HG02798 (cell line): ENCODE measurements around the gene FLACC1.
"Not testable (repeated sequence)": the region's sequence is repeated elsewhere in the genome, so short reads cannot be mapped to it uniquely, and the experiment has no call there.

Experiments used
- ATAC-seq: cut with Tn5 transposase; IDR thresholded peaks from one replicate; pipeline ENCODE4 v1.9.1; 2021; ENCODE audit warnings: mild to moderate bottlenecking; ENCODE audit not compliant: unreplicated experiment, poor library complexity

The FLACC1 gene, protein sequence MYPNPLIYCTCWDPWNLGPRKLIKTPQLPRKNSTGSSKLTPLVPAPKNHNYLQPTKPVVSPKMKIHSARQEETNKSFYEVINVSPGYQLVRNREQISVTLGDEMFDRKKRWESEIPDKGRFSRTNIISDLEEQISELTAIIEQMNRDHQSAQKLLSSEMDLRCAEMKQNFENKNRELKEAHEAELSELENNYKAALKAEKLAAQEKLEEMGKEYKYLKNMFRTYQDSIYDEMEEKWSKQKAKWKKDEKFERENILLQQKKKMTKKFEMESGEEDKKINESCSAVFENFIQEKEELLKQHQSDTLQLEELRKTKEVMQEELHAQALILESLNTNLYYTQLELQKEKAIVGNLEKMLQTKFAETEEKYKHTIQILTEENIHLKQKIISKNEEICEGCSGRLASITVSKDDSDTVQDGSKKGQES

DNA sequence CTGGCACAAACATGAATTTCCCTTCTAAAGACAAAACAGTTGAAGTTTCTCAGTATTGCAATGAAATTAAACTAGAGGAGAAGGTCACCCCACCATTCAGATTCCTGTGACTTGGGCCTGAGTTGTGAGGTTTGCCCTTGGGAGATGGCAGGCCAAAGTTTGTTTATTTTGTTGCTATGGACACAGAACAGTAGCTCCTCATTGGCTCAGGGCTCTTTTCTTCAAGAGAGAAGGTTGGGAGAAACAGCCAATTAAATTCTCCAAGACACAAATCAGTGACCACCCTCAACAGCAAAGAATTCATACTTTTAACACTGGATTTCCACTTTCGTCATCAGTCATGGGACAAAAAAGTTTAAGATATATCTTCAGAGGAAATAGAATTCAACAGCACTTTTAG lies at the start of gene FLACC1:
Gene FLACC1 (minus strand): TSS at position 125 of the 400 bp plus-strand sequence. CDS start 5,941 bp downstream, outside the sequence.
- ATAC-seq: no peak

DNA sequence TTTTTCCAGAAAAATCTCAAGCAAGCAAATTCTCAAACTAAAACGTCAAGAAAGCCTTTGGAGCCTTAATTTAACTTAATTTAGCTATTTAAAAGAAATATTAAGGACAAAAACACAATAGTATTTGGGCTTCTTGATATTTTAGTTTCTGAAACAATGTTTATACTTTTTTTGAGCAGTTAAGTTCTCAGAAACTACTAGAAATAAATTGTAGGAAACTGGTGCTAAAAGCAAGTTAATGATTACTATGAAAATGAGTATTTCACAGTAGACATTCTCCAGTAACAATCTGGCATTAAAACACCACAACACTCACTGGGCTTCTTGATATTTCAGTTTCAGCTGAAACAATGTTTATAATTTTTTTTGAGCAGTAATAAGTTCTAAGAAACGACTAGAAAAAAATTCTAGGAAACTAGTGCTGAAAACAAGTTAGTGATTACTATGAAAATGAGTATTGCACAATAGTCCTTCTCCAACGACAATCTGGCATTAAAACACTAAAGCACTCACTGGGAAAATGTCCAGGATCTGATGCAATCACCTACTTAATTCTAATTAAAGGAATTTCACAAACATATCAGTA lies 49.0 kb upstream of the FLACC1 start:
- ATAC-seq: no peak

DNA sequence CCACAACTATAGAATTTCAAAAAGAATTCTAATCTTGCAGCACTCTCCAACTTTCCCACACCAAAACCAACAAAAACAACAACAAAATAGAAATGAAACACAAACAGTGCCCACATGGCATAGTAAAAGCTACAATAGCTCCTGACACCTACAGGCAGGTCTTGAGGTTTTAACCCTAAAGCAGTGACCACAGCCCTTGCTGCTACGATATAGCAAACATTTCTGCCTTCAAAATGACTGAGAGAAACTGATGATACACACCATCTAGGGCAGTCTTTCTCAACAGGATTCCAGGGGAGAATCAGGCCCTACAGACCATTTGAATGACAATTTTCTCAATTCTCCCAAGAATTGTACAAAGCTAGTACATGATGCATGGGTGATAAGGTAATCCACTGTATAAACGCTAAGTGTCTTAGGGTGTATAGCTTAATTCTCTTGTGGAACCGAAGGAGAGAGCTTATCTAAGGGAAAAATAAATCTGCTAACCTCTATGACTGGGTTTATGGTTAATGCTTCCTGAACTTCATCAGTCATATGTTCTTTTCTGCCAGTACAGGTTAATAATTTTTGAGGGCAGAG lies 47.6 kb upstream of the FLACC1 start:
- ATAC-seq: no peak

DNA sequence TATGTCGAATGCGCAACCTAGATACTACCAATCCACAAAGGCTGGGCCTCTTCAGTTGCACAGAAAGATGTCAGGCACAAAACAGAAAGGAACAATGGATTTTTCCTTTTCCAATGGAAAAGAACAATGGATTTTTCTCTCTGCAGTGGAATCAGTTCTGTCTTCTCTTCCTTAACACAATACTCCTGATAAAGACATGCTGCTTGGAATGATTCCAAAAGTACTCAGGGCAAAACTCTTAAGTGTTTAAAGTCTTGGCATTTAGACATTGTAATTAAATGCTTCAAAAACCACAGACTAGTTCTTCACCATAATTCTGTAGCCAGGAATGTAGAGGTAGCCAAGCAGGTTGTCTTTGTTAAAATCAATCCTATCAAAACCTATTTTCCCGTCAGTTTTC lies 46.7 kb upstream of the FLACC1 start:
- ATAC-seq: no peak

DNA sequence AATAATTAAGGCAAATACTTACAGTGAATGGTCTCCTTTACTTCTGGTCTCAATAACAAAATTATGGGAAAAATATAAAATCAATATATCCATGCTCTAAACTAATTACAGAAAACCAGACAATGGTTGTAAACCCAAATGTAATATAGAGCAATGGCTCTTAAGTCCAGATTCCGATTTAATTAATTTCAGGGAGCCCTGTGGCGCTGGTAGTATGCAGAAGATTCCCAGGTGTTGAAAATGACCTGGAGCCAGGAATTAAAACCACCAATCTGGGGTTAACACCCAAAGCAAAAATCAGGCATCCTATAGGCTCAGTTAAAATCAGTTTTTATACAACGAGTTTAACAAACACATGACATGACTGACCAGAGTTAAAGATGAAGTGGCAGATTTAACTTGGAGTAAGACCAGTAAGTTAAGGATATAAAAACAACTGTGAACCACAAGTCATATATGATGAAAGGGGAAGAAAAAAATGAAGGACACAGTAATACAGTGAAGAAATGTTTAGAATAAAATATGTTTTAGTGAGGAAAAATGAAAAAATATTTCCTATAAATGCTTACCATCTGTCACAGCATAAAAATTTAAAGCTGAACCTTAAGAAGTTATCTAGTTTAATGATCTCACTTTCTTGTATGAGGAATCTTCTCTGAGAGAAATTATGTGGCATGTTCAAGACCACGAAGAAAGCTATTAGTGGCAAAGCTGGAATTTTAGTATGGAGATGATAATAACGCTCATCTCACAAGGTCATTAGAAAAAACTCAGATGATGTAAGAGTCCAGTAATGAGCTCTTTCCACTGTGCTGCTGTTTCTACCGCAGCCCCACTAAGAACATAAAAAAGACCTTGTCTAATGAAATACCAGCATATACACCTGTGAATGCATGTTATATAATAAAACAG lies 45.8 kb upstream of the FLACC1 start:
- no peak for ATAC-seq

DNA sequence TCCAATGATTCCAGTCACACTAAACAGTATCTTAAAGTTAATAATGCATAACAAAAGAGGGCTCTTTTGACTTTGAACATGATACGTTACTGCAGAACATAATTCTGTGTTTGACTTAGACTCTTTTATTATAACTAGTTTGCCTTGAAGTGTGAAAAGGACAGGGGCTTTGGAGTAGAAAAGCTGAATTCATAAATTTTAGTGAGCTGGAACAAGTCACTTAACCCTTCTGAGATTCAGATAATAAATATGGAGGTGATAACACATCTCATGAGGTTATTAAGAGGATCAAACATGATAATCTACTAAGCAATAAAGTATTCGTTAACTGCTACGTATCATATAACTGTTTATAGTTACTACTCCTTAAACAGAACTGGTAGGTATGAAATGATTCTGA lies 44.7 kb upstream of the FLACC1 start:
- ATAC-seq: no peak

DNA sequence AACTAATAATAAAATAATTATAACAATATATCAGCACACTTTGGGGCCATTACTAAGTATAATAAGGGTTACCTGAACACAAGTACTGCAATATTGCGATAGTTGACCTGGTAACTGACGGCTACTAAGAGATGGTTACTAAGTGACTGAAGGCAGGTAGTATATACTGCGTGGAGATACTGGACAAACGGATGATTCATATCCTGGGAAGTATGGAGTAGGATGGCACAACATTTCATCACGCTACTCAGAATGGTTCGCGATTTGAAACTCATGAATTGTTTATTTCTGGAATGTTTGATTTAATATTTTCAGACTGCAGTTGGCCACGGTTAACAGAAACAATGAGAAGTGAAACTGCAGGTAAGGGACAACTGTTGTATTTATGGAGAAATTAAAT lies 39.5 kb upstream of the FLACC1 start:
- no peak for ATAC-seq

DNA sequence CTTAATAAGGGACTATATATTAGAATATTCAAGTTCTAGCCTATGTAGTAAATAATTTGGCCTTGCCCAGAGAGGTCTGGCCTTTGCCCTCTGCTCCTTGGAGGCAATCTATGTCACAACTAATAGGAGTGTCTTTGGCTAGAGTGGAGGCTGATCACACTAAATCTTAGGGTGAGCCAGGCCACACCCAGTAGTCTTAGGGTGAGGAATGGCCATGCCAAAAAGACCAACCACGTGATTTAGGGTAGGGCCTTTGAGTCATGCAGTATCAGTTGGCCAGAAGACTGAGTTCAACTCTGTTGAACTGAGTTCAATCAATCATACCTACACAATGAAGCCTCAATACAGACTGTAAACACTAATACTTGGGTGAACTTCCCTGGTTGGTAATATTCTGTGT lies 26.0 kb upstream of the FLACC1 start:
- ATAC-seq: no peak

DNA sequence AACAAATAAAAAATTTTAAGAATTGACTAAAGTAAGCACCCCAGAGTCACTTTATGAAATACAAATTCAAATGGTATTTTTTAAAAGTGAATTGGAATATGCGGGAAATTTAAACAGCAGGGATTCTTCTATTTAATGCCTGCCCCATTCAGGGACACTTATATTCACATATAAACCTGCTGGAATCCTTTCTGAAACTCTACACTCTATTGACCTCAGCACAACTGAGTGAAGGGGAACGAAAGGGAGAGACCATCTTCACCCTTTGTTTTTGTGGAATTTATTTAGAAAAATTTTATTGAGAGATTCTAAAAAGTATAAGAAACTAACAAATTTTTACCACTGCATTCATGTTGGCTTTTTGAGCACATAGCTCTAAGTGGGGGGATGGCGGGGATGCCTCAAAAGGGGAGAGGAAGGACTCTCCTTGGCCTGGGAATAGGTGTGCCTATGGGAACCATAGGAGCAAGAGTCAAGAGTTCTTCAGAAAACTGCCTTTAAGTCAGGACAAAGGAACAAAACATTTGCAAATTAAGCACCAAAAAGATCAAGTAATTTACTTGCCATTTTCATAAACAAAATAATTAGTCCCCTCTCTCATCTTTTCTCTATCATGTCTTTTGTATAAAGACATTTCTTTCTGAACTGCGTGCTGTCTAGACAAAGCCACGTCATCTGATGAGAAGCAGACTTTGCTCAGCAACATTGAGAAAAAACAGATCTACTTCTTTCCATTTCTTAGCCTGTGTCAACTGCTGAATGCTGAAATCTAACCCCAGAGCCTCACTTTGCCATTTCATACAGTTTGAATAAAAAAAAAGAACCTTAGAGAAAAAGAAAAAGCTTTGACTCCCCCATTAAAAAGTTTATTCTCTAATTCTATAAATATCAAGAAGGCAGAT lies 21.6 kb upstream of the FLACC1 start:
- no peak for ATAC-seq

DNA sequence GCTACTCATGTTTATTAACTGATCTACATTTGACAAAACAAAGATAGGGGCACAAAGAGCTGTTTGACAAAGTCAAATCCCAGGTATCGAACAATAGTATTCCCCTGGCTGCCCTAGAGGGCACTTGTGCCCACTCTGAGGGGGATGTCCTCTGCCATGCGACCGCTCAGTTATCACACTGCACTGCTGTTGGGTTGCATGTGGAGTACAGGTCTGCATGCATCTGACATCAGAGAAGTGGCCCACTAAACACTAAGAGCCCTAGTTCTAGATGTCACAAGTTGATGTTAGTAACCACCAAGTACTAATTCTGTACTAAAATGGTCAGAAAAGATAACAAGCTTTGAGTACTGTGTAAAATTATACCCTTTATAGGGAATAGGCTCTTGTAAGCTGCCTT lies 20.1 kb upstream of the FLACC1 start:
- ATAC-seq: no peak

DNA sequence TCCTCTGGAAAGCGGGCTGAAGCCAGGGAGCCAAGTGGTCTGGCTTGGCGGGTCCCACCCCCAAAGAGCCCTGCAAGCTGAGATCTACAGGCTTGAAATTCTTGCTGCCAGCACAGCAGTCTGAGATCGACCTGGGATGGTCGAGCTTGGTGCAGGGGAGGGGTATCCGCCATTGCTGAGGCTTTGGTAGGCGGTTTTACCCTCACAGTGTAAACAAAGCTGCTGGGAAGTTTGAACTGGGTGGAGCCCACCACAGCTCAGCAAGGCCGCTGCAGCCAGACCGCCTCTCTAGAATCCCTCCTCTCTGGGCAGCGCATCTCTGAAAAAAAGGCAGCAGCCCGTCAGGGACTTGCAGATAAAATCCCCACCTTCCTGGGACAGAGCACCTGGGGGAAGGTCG lies 12.6 kb upstream of the FLACC1 start:
- no peak for ATAC-seq

DNA sequence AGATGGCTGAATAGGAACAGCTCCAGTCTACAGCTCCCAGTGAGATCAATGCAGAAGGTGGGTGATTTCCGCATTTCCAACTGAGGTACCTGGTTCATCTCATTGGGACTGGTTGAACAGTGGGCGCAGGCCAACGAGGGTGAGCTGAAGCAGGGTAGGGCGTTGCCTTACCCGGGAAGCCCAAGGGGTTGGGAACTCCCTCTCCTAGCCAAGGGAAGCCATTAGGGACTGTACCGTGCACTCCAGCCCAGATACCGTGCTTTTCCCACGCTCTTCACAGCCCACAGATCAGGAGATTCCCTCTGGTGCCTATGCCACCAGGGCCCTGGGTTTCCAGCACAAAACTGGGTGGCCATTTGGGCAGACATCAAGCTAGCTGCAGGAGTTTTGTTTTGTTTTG lies 12.2 kb upstream of the FLACC1 start:
- not testable (repeated sequence) for ATAC-seq

DNA sequence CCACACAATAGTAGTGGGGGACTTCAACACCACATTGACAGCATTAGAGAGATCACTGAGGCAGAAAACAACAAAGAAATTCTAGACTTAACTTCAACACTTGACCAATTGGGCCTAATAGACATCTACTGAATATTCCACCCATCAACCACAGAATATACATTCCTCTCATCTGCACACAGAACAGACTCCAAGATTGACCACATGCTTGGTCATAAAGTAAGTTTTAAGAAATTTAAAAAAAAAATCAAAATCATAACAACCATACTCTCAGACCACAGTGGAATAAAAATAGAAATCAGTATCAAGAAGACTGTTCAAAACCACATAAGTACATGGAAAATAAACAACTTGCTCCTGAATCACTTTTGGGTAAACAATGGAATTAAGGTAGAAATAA lies 9.0 kb upstream of the FLACC1 start:
- ATAC-seq: no peak

DNA sequence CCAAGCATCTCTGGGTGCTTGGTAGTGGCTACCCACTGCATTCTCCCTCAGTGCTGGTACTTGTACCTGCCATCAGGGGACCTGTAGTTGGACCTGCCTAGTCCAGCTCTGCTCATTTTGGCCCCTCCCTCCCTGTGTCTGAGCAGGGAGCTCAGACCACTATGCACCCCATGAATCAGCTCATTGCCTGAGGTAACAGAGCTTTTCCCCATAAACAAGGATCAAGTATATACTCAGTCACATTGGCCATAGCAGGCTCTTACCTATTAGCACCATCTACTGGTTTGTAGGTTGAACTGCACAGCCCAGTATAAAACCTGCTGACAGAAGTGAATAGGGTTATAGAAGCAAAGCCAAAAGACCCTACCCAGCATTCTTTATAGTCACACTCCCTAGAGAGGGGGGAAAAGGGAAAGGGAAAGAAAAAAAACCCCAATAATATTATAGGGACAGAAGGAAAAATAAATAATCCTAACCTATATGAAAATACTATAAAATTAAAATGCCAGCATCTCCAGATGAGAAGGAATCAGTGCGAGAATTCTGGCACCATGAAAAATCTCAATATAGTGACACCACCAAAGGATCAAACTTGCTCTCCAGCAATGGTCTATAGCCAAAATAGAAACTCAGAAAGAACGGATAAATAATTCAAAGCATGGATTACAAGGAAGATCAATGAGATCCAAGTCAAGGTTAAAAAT lies 6.9 kb upstream of the FLACC1 start:
- ATAC-seq: peak; percentile 71

DNA sequence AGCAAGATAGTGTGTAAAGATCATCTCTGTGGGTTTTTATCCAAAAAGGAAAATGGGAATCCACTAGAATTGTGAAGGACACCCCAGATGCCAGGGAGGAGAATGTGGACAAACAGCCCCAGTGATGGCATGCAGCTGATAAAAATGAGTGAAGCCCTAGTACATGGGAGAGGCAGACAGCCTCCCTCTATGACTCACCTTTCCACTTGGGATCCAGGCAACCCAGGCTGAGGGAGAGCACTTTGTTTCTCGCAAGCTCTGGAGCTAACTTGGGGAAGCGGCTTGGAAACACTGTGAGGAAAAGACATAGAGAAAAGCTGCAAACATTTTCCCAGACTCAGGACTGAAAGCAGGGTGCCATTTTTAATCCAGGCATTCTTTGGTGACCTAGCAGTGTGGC lies 5.3 kb upstream of the FLACC1 start:
- no peak for ATAC-seq

DNA sequence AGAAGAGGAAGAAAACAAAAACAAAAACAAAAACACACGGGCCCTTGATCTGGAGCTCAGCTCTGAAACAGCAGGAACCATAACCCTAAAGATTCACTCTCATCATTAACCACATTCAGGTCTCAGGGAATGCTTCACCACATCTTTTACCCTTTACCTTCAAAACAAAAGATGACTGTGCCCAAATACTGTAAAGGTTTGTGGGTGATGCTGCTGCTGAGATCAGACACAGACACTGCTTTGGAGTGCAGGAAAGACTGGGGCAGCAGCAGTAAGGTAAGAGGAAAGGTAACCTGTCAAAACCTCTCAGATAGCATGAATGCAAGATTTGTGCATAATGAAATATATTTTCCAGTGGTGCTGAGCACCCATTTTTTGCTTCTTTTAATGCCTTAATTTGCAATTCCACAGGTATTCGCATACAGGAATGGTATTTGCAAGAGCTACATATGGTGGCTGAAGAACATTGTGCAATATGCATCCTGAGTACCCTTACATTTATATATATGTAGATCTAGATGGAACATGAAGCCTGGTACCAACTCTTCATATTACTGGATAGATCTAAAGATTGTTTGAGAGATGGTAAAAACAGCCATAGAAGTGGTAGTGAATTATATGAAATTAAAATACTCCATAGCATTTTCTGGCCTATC lies 4.1 kb upstream of the FLACC1 start:
- no peak for ATAC-seq

DNA sequence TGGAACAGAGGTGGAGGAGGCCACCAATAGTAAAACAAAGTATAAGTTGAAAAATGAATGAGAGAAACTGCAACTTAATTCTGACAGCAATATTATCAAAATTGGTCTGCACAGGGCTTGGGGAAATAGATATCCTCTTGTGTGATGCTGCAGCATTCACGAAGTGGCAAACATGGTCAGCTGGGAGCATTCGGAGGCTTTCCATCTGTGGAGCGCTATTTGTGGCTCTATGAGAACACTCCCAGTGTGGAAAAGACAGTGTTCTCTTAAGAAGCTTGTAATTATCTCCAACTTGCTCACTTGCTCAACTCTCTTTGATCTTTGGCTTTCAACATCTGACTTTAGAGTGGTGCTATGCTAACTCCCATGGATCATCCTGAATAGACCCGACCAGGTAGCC lies 3.1 kb upstream of the FLACC1 start:
- ATAC-seq: no peak

DNA sequence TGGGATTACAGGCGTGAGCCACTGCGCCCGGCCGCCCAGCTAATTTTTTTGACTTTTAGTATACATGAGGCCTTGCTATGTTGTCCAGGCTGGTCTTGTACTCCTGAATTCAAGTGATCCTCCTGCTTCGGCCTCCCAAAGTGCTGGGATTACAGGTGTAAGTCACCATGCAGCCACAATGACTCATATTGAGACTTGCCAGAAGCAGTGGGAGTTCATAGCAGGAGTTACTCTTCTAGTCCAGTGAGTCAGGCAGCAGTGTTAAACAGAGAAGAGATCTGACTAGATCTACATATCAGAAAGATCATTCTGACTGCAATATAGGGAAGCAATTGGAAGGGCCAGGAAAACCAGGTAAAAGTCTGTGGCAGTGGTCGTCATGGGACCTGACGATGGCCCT lies 1.5 kb upstream of the FLACC1 start:
- ATAC-seq: no peak

DNA sequence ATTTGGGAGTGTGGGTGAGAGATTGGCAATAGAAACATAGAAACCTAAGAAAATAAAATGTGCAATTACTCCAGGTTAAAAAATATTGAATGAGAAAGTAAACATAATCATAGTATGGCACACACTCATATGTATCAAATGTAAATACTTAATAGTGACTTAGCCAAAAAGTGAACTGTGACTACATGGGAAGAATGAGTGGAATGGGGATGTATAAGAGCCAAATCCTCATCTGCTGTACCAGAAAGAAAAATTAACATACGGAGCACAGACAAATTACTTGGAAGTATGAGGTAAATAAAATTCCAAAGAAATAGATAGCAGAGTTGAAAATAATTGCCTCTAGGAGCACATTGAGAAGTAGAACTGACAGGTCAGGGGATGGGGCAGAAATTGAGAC lies 4.0 kb downstream of the FLACC1 start:
- ATAC-seq: no peak
